Fibroblast of peridontal ligament (primary cell): ENCODE results near the gene FALEC.

ENCODE experiments used
- DNase-seq: peaks from one replicate; pipeline ENCODE4 v3.0.0-alpha.2; 2010; ENCODE audit errors: extremely low read depth

The FALEC gene

DNA sequence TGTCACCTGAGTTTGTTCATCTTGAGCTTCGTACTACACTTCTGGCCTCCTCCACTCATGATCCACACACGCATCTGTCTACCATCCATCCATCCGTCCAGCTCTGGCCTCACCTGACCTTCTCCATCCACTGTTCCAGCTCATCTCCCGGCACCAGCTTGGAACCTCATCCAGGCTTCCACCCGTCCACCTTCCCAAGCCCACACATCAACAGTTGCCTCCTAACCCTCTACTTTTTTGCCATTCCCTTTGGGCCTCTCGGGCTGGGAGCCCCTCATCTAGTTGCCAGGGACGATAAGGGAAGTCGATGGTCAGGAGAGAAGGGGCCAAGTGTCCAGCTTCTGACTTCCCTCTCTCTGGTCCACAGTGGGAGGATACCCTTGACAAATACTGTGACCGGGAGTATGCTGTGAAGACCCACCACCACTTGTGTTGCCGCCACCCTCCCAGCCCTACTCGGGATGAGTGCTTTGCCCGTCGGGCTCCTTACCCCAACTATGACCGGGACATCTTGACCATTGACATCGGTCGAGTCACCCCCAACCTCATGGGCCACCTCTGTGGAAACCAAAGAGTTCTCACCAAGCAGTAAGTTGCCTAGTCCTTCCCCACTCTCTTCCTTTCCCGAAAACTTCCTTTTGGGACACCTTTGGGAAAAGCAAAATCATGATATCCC, 3.4 kb upstream of the FALEC start:
- DNase-seq, result no peak

DNA sequence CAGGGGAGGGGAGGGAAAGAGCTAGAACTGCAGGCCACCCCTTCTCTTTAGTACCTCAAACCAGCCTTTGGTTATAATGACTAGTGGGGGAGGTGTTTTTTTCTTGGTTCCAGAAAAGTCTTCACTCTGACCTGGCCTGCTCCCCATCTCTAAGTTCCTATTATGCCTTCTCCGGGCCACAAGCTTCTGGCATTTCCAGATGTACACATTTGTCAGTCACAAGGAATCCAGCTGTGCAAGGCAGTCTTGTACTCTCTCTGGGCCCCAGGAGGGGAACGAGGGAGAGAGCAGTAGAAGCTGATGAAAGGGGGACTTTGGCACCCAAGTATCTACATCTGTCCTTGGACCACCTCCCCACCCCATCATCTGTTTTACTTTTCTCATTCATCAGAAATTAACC, 2.7 kb upstream of the FALEC start:
- DNase-seq, result peak; percentile 24

DNA sequence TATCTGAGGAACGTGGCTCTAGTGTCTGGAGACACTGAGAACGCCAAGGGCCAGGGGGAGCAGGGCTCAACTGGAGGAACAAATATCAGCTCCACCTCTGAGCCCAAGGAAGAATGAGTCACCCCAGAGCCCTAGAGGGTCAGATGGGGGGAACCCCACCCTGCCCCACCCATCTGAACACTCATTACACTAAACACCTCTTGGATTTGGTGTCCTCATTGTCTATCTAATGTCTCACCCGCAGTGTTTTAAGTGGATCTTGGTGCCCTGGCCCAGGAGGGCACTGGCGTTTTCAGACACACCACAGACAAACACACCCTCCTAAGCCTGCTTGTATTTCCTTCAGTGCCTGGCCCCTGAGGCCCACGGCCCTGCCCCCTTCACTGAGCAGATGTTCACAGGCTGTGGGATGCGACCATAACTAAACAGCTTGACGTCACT, 2.2 kb upstream of the FALEC start:
- peak; percentile 16 for DNase-seq

DNA sequence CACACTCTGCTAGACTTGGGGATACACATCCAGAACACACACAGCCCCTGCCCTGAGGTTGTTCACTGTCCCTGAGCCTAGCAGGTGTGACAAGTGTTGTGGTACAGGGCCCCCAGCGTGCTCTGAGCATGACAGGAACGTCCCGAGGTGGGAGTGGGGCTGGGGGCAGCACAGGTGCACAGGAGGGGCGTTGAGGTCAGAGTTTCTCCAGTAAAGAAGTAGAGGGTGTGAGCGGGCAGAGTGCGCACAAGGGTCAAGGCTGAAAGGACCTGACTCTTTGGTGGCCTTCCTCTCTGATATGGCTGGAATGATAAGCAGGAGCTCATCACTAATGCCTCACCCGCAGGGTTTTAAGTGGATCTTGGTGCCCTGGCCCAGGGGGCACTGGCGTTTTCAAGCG, 1.3 kb upstream of the FALEC start:
- DNase-seq, result no peak

DNA sequence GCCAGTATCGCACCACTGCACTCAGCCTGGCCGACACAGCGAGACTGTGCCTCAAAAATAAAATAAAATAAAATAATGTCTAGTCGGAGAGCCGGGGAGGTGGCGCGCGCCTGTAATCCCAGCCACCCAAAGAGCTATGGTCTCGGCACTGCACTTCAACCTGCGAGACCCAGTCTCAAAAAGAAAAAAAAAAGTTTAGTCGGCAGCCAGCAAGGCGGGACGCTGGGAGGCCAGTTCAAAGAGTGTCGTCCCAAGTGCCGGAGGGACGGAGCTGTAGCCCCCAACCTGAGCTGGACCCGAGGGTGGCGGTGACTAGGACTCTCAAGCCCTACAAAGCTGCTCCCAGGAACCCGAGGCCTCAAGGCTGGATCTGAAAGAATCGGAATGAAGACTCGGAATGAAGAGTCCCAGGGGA, 632 bp upstream of the FALEC start:
- no peak for DNase-seq

DNA sequence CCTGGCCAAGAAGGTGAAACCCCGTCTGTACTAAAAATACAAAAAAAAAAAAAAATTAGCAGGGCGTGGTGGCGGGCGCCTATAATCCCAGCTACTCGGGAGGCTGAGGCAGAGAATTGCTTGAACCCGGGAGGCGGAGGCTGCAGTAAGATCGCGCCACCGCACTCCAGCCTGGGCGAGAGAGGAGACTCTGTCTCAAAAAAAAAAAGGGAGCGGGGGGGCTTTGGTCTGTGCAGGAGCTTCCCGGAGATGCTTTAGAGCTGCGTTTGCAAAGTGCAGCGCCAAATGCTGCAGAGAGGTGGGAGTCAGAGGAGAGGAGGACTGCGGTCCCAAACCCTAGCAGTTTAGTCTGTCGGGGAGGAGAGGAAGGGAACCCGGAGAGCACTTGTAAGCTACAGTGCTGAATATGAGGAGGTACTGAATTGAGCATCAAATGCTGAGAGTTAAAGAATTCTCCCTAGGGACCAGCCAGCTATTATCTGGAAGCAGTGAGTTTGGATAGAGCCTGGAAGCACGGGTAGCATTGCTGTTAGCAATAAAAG, 569 bp downstream of the FALEC start:
- peak; percentile 38 for DNase-seq

DNA sequence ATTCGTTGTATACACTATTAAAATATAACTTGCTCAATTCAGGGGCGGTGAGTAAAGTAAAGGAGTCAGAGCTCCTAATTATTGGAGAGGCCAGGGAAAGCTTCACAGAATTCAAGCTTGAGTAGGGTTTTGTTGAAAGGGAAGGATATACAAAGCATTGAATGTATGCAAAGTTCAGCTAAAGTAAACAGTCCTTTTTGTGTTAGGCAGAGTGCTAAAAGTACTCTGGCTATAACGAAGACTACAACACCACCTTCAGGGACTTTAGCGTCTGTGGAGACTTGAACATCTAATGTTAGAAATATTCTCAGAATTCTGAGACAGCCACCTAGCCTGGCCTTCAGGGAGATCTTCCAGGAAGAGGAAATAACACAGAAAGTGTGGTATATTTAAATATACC, 1.1 kb downstream of the FALEC start:
- no peak for DNase-seq

DNA sequence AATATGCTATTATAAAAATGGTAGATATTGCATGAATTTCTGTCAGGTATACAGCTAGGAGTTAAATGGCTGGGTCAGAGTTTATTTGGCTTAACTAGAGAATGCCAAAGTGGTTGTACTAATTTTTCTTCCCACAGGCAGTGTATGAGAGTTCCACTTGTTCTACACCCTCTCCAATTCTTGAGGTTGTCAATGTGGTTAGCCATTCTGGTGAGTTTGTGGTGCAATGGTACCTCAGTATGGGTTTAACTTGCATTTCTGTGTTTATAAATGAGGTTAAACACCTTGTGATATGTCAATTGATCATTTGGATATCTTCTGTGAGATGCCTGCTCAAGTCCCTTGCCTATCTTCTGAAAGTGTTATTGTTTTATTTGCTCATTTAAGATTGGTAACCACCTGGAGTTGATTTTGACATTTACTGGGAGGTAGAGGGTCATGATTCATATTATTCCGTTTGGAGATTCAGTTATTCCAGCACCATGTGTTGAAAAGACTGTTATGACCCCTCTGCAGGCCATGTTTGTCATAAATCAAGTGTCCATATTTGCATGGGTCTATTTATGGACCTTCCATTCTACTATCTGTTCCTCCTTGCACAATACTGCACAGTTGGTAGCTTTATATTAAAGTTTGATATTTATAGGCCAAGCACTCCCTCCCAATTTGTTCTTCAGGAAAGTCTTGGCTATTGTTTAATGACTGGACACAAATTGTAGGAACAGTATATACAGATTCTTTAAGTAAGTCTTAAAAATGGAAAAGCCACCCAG, 5.8 kb downstream of the FALEC start:
- DNase-seq, result no peak

DNA sequence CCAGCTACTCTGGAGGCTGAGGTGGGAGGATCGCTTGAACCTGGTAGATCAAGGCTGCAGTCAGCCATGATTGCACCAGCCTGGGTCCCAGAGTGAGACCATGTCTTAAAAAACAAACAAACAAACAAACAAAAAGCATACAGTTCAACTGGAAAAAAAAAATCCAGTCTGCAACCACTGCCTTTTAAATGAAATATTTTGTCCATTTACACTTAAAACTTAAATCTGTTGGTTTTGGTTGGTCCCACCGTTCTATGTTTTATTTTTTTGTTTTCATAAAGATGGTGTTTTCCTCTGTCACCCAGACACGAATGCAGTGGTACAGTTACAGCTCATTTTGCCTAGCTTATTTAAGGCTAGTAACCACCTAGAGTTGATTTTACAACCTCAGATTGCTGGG, 9.8 kb downstream of the FALEC start:
- DNase-seq, result no peak

DNA sequence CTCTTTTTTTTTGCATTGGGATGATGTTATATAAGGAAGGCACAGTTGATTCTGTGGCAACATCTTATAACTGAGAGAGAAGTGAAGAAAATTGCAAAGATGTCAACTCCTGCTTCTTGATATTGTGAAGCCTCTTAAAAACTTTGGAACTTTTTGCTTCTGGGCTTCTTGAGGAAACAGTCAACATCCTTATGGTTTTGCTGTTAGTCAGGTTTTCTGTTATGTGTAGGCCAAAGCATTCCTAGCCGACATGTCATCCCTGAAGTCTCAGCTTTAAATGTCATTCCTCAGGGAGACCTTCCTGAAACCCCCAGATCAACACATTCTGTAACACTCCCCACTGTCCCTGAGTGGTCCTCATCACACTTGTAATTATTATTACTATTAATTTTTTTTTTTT, 12.6 kb downstream of the FALEC start:
- DNase-seq, result peak; percentile 73

DNA sequence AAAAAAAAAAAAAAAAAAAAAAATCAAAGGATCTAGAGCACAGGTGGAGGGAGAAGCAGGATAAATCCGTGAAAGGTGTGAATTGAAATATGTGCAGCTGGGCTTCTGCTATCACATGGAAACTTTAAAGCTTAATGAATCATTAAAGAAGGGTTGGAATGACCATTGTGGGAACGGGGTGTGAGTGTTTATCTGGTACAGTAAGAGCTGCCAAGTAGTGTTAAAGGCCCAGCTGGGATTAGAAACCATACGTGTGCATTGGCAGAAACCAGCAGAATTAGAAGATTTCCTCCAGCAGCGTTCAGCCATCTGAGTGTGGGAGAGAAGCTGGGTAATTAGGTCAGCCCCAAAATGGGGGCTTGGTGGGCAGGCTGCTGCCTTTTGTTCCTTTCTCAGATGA, 13.5 kb downstream of the FALEC start:
- peak; percentile 80 for DNase-seq

DNA sequence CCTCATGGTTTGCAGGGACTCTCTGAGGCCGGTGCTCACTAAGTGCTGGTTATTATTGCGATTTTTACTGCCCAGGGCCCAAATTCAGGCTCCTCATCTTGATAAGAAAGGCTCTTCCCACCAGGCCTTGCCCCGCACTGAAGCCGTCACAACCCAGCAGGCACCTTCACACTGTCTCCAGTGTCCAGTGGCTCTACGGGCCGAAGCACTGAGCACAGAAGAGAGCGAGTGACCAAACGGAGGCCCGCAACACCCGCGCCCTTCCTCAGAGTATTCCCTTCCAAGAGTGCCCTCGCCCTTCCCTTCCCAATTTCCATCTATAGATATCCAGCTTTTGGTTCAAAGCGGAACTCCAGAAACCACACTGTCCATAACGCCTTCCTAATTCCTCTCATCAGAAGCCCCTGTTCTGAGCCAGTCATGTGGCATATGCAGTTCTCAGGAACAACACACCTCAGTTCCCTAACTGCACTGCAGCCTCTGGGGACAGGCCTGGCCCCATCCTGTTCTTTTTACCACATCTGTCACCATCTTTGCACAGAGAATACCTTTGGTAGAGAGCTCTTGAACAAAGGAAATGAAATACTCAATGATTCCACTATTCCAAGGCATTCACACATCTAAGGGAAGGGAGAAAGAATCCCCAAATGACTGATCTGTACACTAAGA, 15.1 kb downstream of the FALEC start:
- DNase-seq, result no peak

DNA sequence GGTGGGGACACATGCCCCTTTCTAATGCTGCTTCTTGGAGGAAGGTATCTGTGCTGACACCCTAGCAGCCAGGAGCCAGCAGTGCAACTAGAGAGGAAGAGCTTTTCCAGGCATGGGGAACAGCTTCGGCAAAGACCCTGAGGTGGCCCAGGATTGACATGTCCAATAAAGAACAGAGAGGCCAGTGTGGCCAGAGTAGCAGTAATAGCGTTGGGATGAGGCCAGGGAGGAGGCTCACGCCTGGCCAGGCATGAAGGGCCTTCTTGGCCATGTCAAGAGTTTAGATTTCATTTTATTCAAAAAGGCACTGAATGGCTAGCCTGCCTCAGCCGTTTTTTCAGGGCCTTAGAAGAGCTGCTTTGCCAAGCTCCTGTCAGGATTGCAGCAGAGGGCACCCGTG, 17.3 kb downstream of the FALEC start:
- no peak for DNase-seq

DNA sequence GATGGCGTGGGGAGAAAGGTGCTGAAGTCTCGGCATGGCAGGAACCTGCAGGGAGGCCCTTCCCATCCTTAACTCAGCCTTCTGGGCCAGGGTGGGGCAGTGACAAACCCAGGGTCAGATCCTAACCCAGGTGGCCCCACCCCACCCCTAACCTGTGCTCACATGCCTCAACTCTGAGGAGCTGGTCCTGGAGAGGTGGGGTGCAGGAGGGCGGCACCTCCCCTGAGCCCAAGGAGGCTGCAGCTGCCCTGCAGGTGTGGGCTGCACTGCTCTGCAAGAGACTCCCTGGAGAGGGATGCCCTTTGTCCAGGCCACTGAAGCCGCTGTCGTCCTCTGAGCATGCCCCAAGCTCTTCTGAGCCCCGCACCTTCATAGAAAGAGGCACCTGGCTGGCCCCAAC, 18.4 kb downstream of the FALEC start:
- DNase-seq, result no peak

DNA sequence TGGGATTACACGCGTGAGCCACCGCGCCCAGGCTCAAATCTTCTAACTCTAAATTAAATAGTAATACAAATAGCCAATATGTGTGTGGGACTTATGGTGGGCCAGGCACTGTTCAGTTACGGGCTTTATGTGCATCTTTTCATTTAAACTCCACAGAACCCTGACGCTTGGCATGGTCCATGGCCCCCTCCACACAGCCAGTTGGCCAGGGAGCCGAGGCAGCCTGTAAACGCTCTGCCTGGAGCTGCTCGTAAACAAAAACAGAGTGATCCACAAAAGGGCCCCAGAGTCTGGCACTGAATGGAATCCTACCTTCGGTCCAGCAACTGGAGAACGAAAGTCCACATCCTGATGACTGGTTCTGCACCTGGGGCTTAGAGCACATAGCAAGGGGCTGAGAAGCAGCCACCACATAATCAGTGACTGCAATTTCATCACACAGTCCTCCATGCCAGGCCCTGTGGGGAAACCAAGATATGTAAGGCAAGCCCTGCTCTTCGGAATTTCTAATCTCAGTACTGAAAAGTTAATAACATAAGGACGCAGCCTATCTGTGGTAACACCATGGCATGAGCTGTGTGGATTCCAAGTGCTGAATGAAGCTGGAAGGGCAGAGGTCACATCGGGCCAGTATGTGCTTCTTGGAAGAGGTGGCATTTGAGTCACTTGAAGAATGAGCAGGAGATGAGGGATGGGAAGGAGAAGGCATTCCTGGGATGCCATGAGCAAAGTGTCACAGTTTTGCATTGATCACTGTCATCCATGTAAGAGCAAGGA, 20.1 kb downstream of the FALEC start:
- DNase-seq, result no peak

DNA sequence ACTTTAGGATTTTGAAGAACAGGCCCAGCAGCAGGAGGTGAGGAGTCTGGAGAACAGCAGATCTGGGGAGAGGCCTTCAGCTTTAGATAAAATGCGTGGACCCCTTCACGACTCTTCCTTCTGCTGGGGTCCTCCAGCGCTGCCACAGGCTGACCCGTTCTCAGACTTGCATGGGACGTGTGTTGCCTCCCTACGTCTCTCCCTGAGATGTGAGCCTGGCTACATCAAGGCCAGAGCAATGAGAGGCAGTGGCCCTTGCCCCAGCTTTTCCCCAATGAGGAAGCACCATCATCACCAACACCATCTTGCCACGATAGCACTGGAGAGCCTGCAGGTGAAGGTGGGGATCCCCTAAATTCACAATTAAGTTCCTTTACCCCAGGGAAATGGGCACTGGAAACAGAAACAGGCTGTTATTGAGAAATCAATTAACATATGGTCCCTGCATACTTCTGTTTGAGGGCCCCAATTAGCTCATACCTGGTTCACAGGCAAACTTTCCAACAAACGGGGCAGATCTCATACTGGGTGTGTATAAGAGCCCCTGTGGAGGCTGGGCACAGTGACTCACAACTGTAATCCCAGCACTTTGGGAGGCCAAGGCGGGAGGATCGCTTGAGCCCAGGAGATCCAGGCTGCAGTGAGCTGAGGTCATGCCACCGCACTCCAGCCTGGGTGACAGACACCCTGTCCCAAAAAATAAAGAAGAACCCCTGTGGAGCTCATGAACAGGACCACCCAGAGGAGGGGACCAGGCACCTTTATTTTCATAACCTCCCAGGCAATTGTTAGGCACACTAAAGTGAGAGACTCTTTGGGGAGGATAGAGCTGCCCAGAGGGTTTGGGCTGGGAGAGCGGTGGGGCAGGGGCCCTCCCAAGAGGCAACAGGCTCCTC, 21.5 kb downstream of the FALEC start:
- DNase-seq, result no peak

DNA sequence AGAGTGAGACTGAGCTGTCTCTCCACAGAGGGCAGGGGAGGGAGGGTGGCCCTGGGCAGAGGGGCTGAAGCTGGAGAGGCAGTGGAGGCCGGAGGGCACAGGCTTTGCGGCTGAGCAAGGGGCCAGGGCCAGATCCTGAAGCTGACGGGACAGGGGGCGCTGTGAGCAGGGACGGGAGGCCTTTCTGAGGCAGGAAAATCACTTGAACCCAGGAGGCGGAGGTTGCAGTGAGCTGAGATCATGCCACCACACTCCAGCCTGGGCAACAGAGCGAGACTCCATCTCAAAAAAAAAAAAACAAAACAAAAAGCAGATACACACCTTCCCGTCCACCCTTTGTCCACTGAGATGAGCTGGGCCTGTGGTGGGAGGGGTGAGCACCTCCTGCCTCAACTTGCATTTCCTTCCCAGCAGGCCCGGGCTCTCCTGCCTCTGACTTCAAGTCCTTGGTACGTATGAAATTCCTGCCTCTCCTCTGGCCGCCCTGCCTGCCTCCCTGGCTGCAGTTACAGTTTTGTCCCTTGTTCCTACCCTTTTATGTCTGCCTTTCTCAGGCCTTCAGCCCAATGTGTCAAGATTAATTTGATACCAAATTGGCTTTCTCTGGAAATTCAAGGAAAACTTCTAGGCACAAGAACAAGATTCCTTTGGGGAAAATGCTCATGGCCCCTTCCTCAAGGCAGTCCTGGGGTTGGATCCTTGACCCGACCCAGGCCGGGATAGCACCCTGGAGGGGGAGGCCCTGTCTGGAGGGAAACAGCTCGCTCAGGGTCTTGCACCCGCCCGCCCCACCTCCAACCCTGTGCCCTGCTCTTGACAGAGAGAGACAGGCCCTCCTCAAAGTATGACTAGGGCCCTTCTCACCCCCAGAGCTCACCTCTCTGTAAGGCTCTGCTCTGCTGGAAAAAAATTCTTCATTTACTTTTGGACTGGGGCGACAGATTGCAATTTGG, 22.5 kb downstream of the FALEC start:
- peak; percentile 73 for DNase-seq

DNA sequence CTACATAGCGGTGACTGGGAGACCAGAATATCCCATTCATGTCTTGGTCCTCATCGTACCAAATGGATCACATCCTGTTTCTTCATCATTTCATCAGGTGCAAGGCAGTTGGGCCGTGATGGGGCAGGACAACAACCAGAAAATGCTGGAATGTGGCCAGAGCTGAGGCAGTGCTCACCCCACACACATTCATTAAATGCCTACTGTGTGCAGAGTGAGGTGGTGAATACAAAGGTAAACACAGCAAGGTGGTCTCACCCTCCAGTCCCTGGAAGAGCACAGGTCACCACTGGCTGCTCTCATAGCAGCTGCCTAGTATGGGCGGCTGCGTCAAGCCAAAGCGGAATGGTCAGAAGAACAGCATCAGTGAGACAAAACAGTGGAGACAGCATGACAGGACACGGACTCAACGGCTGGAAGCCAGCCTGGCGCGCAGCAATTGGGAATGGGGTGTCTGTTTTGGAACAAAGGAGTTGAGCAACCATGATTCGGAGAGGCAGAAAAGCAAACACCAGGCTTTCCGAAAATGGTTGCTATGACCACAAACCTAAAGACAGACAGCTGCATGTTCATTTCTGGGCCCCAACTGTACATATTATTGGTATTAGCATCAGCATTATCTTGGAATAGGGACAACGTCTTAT, 28.1 kb downstream of the FALEC start:
- DNase-seq, result no peak

DNA sequence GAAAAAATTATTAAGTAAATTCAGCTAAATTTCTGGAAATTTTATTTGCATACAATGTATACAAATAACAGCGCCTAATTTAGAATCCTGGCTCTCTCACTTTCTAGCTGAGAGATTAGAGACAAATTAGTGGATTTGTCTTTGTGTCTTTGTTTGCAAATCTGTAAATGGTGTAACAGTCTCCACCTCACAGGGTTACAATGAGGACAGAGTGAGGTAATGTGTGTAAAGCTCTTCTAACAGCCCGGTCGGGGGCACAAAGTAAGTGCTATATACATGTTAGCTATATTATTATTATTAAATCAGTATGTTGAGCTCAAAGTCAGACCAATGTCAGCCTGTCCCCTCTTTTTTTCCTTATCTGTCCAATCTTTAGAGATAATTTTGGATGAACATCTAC, 28.7 kb downstream of the FALEC start:
- DNase-seq, result no peak
